Measurements from ENCODE around the gene C22orf15. TPM values are rescaled to one million over a fixed set of nuclear protein-coding genes. Genes with fewer than 3 reads are reported as not detected.

The C22orf15 gene
- total RNA-seq, 2 experiments from 2014 or later, result 1.1 to 1.4 TPM

DNA sequence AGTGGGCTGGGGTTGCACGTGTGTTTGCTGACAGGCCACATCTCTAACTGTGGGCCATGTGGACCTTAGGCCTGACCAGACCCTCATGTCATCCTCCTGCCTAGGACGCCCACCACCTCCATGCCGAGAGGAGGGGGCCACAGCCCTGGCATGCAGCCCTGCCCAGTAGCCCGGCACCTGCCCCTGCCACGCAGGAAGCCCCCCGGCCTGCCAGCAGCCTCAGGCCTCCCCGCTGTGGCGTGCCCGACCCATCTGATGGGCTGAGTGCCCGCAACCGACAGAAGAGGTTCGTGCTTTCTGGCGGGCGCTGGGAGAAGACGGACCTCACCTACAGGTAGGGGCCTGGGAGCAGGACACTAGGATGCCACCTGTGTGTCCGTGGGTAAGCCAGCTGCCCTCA, 16.3 kb downstream of the C22orf15 start:
- Mint-ChIP-seq H3K4me3 (no peak overlapping the region), H3K36me3 (ENCODE audit: low read depth) (no peaks in the 10 kb centered on the region), H3K27me3 (ENCODE audit: low read depth) (no peaks in the 10 kb centered on the region), H3K27ac (no peak overlapping the region), H3K9me3 (no peaks in the 10 kb centered on the region), H3K4me1 (ENCODE audit: low read depth) (no peaks in the 10 kb centered on the region)
- CTCF ChIA-PET, result no interaction called here
- DNase-seq, result no peak
- intact Hi-C loops (cut with micrococcal nuclease), result no loop called here

GRCh38 chr22:23779731-23780130, 16.9 kb downstream of the C22orf15 start:
- CTCF ChIA-PET, result no interaction called here
- DNase-seq, result no peak
- Mint-ChIP-seq H3K36me3 (ENCODE audit: low read depth) (no peaks in the 10 kb centered on the region), H3K27ac (no peak overlapping the region), H3K27me3 (ENCODE audit: low read depth) (no peaks in the 10 kb centered on the region), H3K4me1 (ENCODE audit: low read depth) (peaks cover 3% of the 10 kb centered on the region), H3K4me3 (no peak overlapping the region), H3K9me3 (no peaks in the 10 kb centered on the region)
- intact Hi-C loops (cut with micrococcal nuclease), result no loop called here

GRCh38 chr22:23780146-23780748, 17.5 kb downstream of the C22orf15 start:
- intact Hi-C loops (cut with micrococcal nuclease), result no loop called here
- Mint-ChIP-seq H3K36me3 (ENCODE audit: low read depth) (no peaks in the 10 kb centered on the region), H3K27ac (no peak overlapping the region), H3K4me3 (no peak overlapping the region), H3K27me3 (ENCODE audit: low read depth) (no peaks in the 10 kb centered on the region), H3K9me3 (no peaks in the 10 kb centered on the region), H3K4me1 (ENCODE audit: low read depth) (peaks cover 3% of the 10 kb centered on the region)
- DNase-seq, result no peak
- CTCF ChIA-PET, result no interaction called here

GRCh38 chr22:23781065-23781464, 18.3 kb downstream of the C22orf15 start:
- Mint-ChIP-seq H3K36me3 (ENCODE audit: low read depth) (no peaks in the 10 kb centered on the region), H3K27ac (no peak overlapping the region), H3K4me1 (ENCODE audit: low read depth) (peaks cover 7% of the 10 kb centered on the region), H3K9me3 (no peaks in the 10 kb centered on the region), H3K4me3 (no peak overlapping the region), H3K27me3 (ENCODE audit: low read depth) (no peaks in the 10 kb centered on the region)
- intact Hi-C loops (cut with micrococcal nuclease), result no loop called here
- CTCF ChIA-PET, result no interaction called here
- DNase-seq, result no peak

GRCh38 chr22:23781511-23782183, 18.9 kb downstream of the C22orf15 start:
- no peak for DNase-seq
- Mint-ChIP-seq H3K4me1 (ENCODE audit: low read depth) (peaks cover 11% of the 10 kb centered on the region), H3K4me3 (no peak overlapping the region), H3K27ac (no peak overlapping the region), H3K27me3 (ENCODE audit: low read depth) (no peaks in the 10 kb centered on the region), H3K9me3 (no peaks in the 10 kb centered on the region), H3K36me3 (ENCODE audit: low read depth) (no peaks in the 10 kb centered on the region)
- CTCF ChIA-PET, result interaction anchor here (0.7 kb wide), 1 partner anchor 70 kb away, joined by 3 read pairs; no protein-coding TSS in a partner anchor
- intact Hi-C loops (cut with micrococcal nuclease), result no loop called here

DNA sequence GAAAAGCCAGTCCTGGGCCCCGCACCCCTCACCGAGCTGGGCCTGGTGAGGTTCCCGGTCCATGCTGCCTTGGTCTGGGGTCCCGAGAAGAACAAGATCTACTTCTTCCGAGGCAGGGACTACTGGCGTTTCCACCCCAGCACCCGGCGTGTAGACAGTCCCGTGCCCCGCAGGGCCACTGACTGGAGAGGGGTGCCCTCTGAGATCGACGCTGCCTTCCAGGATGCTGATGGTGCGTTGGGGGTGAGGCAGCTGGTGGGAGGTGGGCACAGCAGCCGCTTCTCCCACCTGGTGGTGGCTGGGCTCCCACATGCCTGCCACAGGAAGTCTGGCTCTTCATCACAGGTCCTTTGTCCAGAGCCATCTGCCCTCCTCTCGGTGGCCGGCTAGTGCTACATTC, 19.5 kb downstream of the C22orf15 start:
- peaks cover 11% of the 10 kb centered on the region for H3K4me1 Mint-ChIP-seq (ENCODE audit: low read depth)
- no peaks in the 10 kb centered on the region for H3K36me3 Mint-ChIP-seq (ENCODE audit: low read depth)
- intact Hi-C loops (cut with micrococcal nuclease), result no loop called here
- no peaks in the 10 kb centered on the region for H3K9me3 Mint-ChIP-seq
- DNase-seq, result no peak
- no peaks in the 10 kb centered on the region for H3K27me3 Mint-ChIP-seq (ENCODE audit: low read depth)
- H3K27ac Mint-ChIP-seq, result no peak overlapping the region
- CTCF ChIA-PET, result interaction anchor here (0.7 kb wide), 1 partner anchor 70 kb away, joined by 3 read pairs; no protein-coding TSS in a partner anchor
- H3K4me3 Mint-ChIP-seq, result no peak overlapping the region

- intact Hi-C loops (cut with micrococcal nuclease), result no loop called here
- DNase-seq, result no peak
- no peaks in the 10 kb centered on the region for H3K36me3 Mint-ChIP-seq (ENCODE audit: low read depth)
- H3K4me3 Mint-ChIP-seq, result no peak overlapping the region
- H3K27ac Mint-ChIP-seq, result no peak overlapping the region
- H3K4me1 Mint-ChIP-seq (ENCODE audit: low read depth), result peaks cover 13% of the 10 kb centered on the region
- H3K27me3 Mint-ChIP-seq (ENCODE audit: low read depth), result no peaks in the 10 kb centered on the region
- CTCF ChIA-PET, result no interaction called here
- H3K9me3 Mint-ChIP-seq, result no peaks in the 10 kb centered on the region
These were observed 19.9 kb downstream of the C22orf15 start for GRCh38 chr22:23782703-23783102.

DNA sequence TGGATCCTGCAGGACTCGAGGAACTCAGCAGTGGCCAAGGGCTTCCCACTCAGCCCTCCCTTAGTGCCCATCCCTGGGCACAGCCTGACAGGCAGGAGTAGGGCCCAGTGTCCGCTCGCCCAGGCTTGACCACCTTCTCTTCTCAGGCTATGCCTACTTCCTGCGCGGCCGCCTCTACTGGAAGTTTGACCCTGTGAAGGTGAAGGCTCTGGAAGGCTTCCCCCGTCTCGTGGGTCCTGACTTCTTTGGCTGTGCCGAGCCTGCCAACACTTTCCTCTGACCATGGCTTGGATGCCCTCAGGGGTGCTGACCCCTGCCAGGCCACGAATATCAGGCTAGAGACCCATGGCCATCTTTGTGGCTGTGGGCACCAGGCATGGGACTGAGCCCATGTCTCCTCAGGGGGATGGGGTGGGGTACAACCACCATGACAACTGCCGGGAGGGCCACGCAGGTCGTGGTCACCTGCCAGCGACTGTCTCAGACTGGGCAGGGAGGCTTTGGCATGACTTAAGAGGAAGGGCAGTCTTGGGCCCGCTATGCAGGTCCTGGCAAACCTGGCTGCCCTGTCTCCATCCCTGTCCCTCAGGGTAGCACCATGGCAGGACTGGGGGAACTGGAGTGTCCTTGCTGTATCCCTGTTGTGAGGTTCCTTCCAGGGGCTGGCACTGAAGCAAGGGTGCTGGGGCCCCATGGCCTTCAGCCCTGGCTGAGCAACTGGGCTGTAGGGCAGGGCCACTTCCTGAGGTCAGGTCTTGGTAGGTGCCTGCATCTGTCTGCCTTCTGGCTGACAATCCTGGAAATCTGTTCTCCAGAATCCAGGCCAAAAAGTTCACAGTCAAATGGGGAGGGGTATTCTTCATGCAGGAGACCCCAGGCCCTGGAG, 20.7 kb downstream of the C22orf15 start:
- CTCF ChIA-PET, result no interaction called here
- intact Hi-C loops (cut with micrococcal nuclease), result no loop called here

DNA sequence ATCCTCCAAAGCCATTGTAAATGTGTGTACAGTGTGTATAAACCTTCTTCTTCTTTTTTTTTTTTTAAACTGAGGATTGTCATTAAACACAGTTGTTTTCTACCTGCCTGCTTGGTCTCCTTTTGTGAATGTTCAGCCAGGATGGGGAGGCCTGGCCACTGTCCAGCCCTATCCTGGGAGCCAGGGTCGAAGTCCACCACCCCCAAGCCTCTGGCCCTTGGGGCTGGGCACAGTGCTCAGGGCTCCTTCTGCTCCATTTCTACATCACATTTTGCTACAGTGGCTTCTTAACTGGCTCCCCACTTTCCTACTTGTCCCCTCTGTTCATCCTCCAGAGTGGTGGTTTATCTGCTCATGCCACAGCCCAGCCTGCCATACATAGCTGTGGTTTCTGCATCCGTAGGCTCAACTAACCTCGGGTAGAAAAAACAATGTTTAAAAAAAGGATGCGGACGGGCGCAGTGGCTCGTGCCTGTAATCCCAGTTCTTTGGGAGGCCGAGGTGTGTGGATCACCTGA, 21.5 kb downstream of the C22orf15 start:
- no peak overlapping the region for H3K4me3 Mint-ChIP-seq
- DNase-seq, result no peak
- H3K36me3 Mint-ChIP-seq (ENCODE audit: low read depth), result no peaks in the 10 kb centered on the region
- CTCF ChIA-PET, result no interaction called here
- peak overlapping the region; percentile 9 for H3K27ac Mint-ChIP-seq
- intact Hi-C loops (cut with micrococcal nuclease), result no loop called here
- H3K27me3 Mint-ChIP-seq (ENCODE audit: low read depth), result no peaks in the 10 kb centered on the region
- no peaks in the 10 kb centered on the region for H3K9me3 Mint-ChIP-seq
- peaks cover 27% of the 10 kb centered on the region for H3K4me1 Mint-ChIP-seq (ENCODE audit: low read depth)

More for the DNA sequence above, 20.7 kb downstream of the C22orf15 start:
- Mint-ChIP-seq H3K4me3 (no peak overlapping the region), H3K36me3 (ENCODE audit: low read depth) (no peaks in the 10 kb centered on the region), H3K4me1 (ENCODE audit: low read depth) (peaks cover 21% of the 10 kb centered on the region), H3K27ac (no peak overlapping the region), H3K9me3 (no peaks in the 10 kb centered on the region), H3K27me3 (ENCODE audit: low read depth) (no peaks in the 10 kb centered on the region)
- DNase-seq, result no peak

GRCh38 chr22:23786261-23786710, 23.5 kb downstream of the C22orf15 start:
- Mint-ChIP-seq H3K9me3 (no peaks in the 10 kb centered on the region), H3K27me3 (ENCODE audit: low read depth) (no peaks in the 10 kb centered on the region), H3K4me3 (peak overlapping the region; percentile 89), H3K4me1 (ENCODE audit: low read depth) (peaks cover 34% of the 10 kb centered on the region), H3K36me3 (ENCODE audit: low read depth) (no peaks in the 10 kb centered on the region), H3K27ac (peak overlapping the region; percentile 95)
- CTCF ChIA-PET, result interaction anchor here (1.5 to 3.1 kb wide), 2 partner anchors 15 to 18 kb away, joined by 5 to 19 read pairs; partner anchors contain the start of gene CHCHD10
- intact Hi-C loops (cut with micrococcal nuclease), result loop anchor here (1.0 to 2.0 kb wide), 2 partner anchors 53 to 769 kb away; partner anchors contain the start of genes DERL3, GUCD1 and SNRPD3
- DNase-seq, result peak; percentile 50

DNA sequence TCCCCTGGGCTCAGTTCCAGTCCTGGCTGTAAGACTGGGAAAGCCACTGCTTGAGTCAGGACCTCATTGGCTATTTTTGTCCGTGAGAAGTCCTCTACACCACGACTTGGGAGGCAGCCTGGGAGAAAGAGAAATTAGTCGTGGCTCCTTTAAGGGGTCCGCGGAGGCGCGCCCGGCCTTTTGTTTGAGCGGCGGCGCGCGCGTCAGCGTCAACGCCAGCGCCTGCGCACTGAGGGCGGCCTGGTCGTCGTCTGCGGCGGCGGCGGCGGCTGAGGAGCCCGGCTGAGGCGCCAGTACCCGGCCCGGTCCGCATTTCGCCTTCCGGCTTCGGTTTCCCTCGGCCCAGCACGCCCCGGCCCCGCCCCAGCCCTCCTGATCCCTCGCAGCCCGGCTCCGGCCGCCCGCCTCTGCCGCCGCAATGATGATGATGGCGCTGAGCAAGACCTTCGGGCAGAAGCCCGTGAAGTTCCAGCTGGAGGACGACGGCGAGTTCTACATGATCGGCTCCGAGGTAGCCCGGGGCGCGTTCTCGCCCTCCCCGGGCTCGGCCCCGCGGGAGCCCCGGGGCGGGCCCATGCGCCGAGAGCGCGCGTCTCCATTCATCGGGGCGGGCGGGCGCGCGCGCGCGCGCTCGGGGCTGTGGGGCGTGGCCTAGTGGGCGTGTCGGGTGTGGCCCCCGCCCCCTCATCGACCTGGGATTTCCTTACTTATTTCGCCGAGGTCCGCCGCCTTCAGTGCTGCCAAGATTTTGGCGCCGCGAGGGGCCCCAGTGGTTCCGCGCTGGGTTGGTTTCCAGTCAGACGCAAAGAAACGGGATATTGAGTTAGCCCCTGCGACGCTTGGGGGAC, 24.2 kb downstream of the C22orf15 start, which contains the start of gene SMARCB1:
TSS of gene SMARCB1 (plus strand) at position 215 of the 848 bp plus-strand sequence. CDS start at position 419, 204 bp downstream.
- peak; percentile 89 for DNase-seq
- H3K36me3 Mint-ChIP-seq (ENCODE audit: low read depth), result no peaks in the 10 kb centered on the region
- H3K27me3 Mint-ChIP-seq (ENCODE audit: low read depth), result no peaks in the 10 kb centered on the region
- H3K27ac Mint-ChIP-seq, result peak within 1 kb of the TSS; percentile 95
- CTCF ChIA-PET, result interaction anchor here (1.5 to 3.1 kb wide), 2 partner anchors 16 to 19 kb away, joined by 5 to 19 read pairs; partner anchors contain the start of gene CHCHD10
- peak within 1 kb of the TSS; percentile 89 for H3K4me3 Mint-ChIP-seq
- H3K4me1 Mint-ChIP-seq (ENCODE audit: low read depth), result peaks cover 34% of the 10 kb centered on the region
- intact Hi-C loops (cut with micrococcal nuclease), result loop anchor here (1.0 to 2.0 kb wide), 6 partner anchors 15 to 768 kb away; partner anchors contain the start of genes CABIN1, DERL3, GUCD1 and MMP11
- H3K9me3 Mint-ChIP-seq, result no peaks in the 10 kb centered on the region
